HepG2 (cell line): ENCODE measurements around the gene ZNF865. TPM values are rescaled to one million over a fixed set of nuclear protein-coding genes. Genes with fewer than 3 reads are reported as not detected.
A peak's percentile ranks its signal among the peaks of the same experiment; 100 is the strongest.

ENCODE experiments used
- ATAC-seq: fragments of 200-7000 bp; cut with Tn5 transposase; 3 replicates; pipeline ENCODE4 v1.9.1; 2020; ENCODE audit warnings: mild to moderate bottlenecking, moderate library complexity
- BruUV-seq: library from RNA; stranded (reverse); fragments of 400-500 nt; replicated peaks from 2 replicates; lab custom pipeline; 2021; lab: Mats Ljungman, UMichigan
- CTCF ChIA-PET: fragments of 300-600 bp; formaldehyde crosslinking; extraction: SDS; loops from one replicate; lab custom pipeline; 2021; ENCODE audit warnings: low total read pairs, inconsistent platforms, low intra/inter-chr PET ratio; lab: Yijun Ruan, JAX
- POLR2A ChIA-PET: fragments of 350-600 bp; sonication (Branson Sonifier 250); formaldehyde crosslinking; loops from one replicate; lab custom pipeline; 2020; ENCODE audit warnings: antibody characterized with exemption, inconsistent platforms; lab: Yijun Ruan, JAX
- DNase-seq: peaks from one replicate; pipeline ENCODE4 v3.0.0-alpha.2; 2015; ENCODE audit warnings: low spot score
- FAIRE-seq: peaks from 3 replicates; lab custom pipeline; 2011; peaks lifted over from hg19 to GRCh38; lab: Jason Lieb, UNC
- H2AFZ ChIP-seq: one replicate; pipeline ENCODE4 v1.6.1; 2011; ENCODE audit warnings: low read length, inconsistent platforms
- H3K27ac ChIP-seq: fragments of 300-600 bp; 3 replicates; pipeline ENCODE4 v1.8.0; 2011; ENCODE audit warnings: mixed run types, mild to moderate bottlenecking, mixed read lengths, low read length, inconsistent platforms; ENCODE audit not compliant: insufficient read depth; ENCODE audit errors: extremely low read length
- H3K27me3 ChIP-seq, 2 experiments: fragments of 200-600 bp in 1 of 2; 2 replicates in 1 of 2; 3 replicates in 1 of 2; pipeline versions ENCODE4 v1.6.0 to v1.8.0; 2011; ENCODE audit warnings: low read length in 2 of 2, mild to moderate bottlenecking in 2 of 2, moderate library complexity in 2 of 2, inconsistent platforms in 1 of 2; ENCODE audit not compliant: insufficient read depth in 2 of 2, control insufficient read depth in 1 of 2
- H3K36me3 ChIP-seq, 2 experiments: fragments of 200-600 bp in 1 of 2; replicated peaks in 1 of 2; 2 replicates in 1 of 2; 3 replicates in 1 of 2; pipeline versions ENCODE4 v1.5.1 to v1.8.0; 2011; ENCODE audit warnings: low read length in 2 of 2, inconsistent platforms in 1 of 2; ENCODE audit not compliant: insufficient read depth in 2 of 2, control insufficient read depth in 1 of 2
- H3K4me1 ChIP-seq: 2 replicates; pipeline ENCODE4 v1.5.1; 2012; ENCODE audit warnings: low read length, inconsistent platforms; ENCODE audit not compliant: insufficient read depth
- H3K4me2 ChIP-seq: 2 replicates; pipeline ENCODE4 v1.6.0; 2011; ENCODE audit warnings: low read depth, low read length, inconsistent platforms
- H3K4me3 ChIP-seq, 3 experiments: fragments of 200-600 bp in 1 of 3; sonication (generic), shearing (Covaris generic) in 1 of 3; replicated peaks in 1 of 3; 2 replicates each; pipeline ENCODE4 v1.5.1; 2011 to 2016; ENCODE audit warnings: low read length in 3 of 3, inconsistent platforms in 2 of 3, low read depth in 2 of 3, mild to moderate bottlenecking in 2 of 3, control low read depth in 1 of 3, mixed read lengths in 1 of 3; ENCODE audit not compliant: insufficient read depth in 1 of 3
- H3K79me2 ChIP-seq: one replicate; pipeline ENCODE4 v1.6.1; 2011; ENCODE audit warnings: low read length, inconsistent platforms; ENCODE audit not compliant: insufficient read depth
- H3K9ac ChIP-seq: 2 replicates; pipeline ENCODE4 v1.6.0; 2011; ENCODE audit warnings: mild to moderate bottlenecking, low read depth, low read length, inconsistent platforms; ENCODE audit not compliant: insufficient read depth
- H3K9me3 ChIP-seq: 2 replicates; pipeline ENCODE4 v1.5.1; 2012; ENCODE audit warnings: mild to moderate bottlenecking, low read length
- H4K20me1 ChIP-seq: 2 replicates; pipeline ENCODE4 v1.6.0; 2011; ENCODE audit warnings: inconsistent platforms, mild to moderate bottlenecking, low read length, moderate library complexity; ENCODE audit not compliant: insufficient read depth
- AGO2 ChIP-seq: fragments of 200-400 bp; formaldehyde crosslinking; optimal IDR thresholded peaks from 2 replicates; pipeline ENCODE3; 2017; ENCODE audit warnings: mild to moderate bottlenecking, low read depth, low read length, moderate library complexity
- KAT2B ChIP-seq: fragments of 150-350 bp; IDR thresholded peaks from 2 replicates; pipeline ENCODE4 v1.6.1; 2014; ENCODE audit warnings: low read depth, low read length, borderline replicate concordance
- KLF13 ChIP-seq: sonication (generic); formaldehyde crosslinking; IDR thresholded peaks from 2 replicates; pipeline ENCODE4 v1.4.0; 2020; ENCODE audit warnings: mild to moderate bottlenecking, missing genetic modification reagents
- MAZ ChIP-seq, 2 experiments: sonication (generic) in 1 of 2; formaldehyde crosslinking in 1 of 2; IDR thresholded peaks; 2 replicates each; pipeline versions ENCODE4 v1.5.0 to v1.6.1; 2012 to 2020; ENCODE audit warnings: low read depth in 2 of 2, mild to moderate bottlenecking in 2 of 2, borderline replicate concordance in 1 of 2, improper control_type of control experiment in 1 of 2, low read length in 1 of 2, missing genetic modification reagents in 1 of 2, moderate library complexity in 1 of 2
- RBFOX2 ChIP-seq: fragments of 200-400 bp; formaldehyde crosslinking; IDR thresholded peaks from 2 replicates; pipeline ENCODE4 v1.6.1; 2017; ENCODE audit warnings: low read depth, mild to moderate bottlenecking, low read length
- SAFB2 ChIP-seq: sonication (generic); formaldehyde crosslinking; IDR thresholded peaks from 2 replicates; pipeline ENCODE4 v1.5.1; 2020; ENCODE audit warnings: missing genetic modification reagents, low read depth, mild to moderate bottlenecking, borderline replicate concordance
- SETDB1 ChIP-seq: sonication (generic); formaldehyde crosslinking; IDR thresholded peaks from 2 replicates; pipeline ENCODE4 v1.5.1; 2020; ENCODE audit warnings: missing genetic modification reagents, mild to moderate bottlenecking, borderline replicate concordance
- TGIF2 ChIP-seq: IDR thresholded peaks from 2 replicates; pipeline ENCODE4 v1.6.1; 2016; ENCODE audit warnings: control low read depth, missing compliant biosample characterization
- ZBTB7A ChIP-seq: sonication (generic); formaldehyde crosslinking; IDR thresholded peaks from 2 replicates; pipeline ENCODE4 v1.8.0; 2022; ENCODE audit warnings: mild to moderate bottlenecking, missing genetic modification reagents
- ZNF292 ChIP-seq: sonication (generic); formaldehyde crosslinking; IDR thresholded peaks from 2 replicates; pipeline ENCODE4 v1.8.1; 2022; ENCODE audit warnings: mild to moderate bottlenecking, low read depth, missing genetic modification reagents, borderline replicate concordance
- ZNF326 ChIP-seq: sonication (generic); formaldehyde crosslinking; IDR thresholded peaks from 2 replicates; pipeline ENCODE4 v1.4.0; 2020; ENCODE audit warnings: missing genetic modification reagents, borderline replicate concordance
- WGBS: methylation state at CpG from one replicate; pipeline ENCODE4 v1.1.6; 2017; ENCODE audit warnings: low lambda C conversion rate; 5-methylcytosine and 5-hydroxymethylcytosine counted together
- in situ Hi-C: cut with HindIII; loops from 2 replicates; pipeline ENCODE4 v1.10.0; 2017; ENCODE audit warnings: low pct_unique_long_range_greater_than_20kb; ENCODE audit not compliant: extremely low pct_ligation_motif_present
- intact Hi-C: fragments of 100-400 bp; cut with micrococcal nuclease; formaldehyde crosslinking; loops from one replicate; pipeline ENCODE4 v1.10.0; 2022; ENCODE audit not compliant: unreplicated experiment
- polyA plus RNA-seq, 8 experiments: library from polyadenylated mRNA; depleted of rRNA in 3 of 8; stranded (reverse) in 7 of 8; unstranded in 1 of 8; fragments of >200 nt; fragmentation: Illumina TruSeq in 4 of 8; extraction: Trizol in 4 of 8; gene quantifications; 2 replicates each; pipeline versions ENCODE4 v1.2.1 to v1.2.3, GENCODE V29; 2011 to 2016; ENCODE audit warnings: low read depth in 4 of 8, missing spikeins in 1 of 8, mixed read lengths in 1 of 8; ENCODE audit not compliant: insufficient read depth in 1 of 8
- total RNA-seq, 5 experiments: library from RNA; depleted of rRNA; stranded (reverse); fragments of >200 nt; fragmentation: Illumina TruSeq; extraction: Trizol; gene quantifications; 2 replicates each; pipeline ENCODE4 v1.2.3, GENCODE V29; 2016; ENCODE audit warnings: low read depth in 1 of 5
- TF ChIP-seq, protein P1 (sequence below): IDR thresholded peaks from 2 replicates; pipeline ENCODE4 v1.6.1; 2016; ENCODE audit warnings: low read depth
- TF ChIP-seq, protein P2 (sequence below): sonication (generic); formaldehyde crosslinking; IDR thresholded peaks from 2 replicates; pipeline ENCODE4 v1.8.0; 2022; ENCODE audit warnings: low read depth, missing genetic modification reagents
- TF ChIP-seq, protein P3 (sequence below): sonication (generic); formaldehyde crosslinking; IDR thresholded peaks from 2 replicates; pipeline ENCODE4 v1.4.0; 2020; ENCODE audit warnings: missing genetic modification reagents

ZNF865 gene
- total and polyA plus RNA-seq, 2 of the 13 experiments (the other 11 are each of a cell fraction or from before 2014, with no cell fraction given), result 0.93 to 1.0 TPM

DNA sequence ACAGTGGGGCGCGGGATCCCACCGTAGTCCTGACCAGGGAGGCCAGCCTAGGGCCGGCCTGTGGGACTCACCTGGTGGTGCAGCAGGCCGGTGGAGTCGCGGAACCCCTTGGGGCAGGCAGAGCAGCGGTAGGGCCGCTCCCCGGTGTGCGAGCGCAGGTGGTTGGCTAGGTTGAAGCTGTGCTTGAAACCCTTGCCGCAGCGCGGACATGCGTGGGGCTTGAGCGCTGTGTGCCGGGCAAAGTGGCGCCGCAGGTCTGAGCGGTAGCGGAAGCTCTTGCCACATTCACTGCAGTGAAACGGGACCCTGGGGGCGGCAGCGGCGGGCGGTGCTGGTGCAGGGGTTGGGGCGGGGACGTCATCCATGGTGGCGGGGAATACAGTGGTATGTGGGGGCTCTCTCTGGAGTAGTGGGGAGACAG, 7.9 kb upstream of the ZNF865 start:
- CTCF ChIA-PET, result no interaction called here
- no peak for FAIRE-seq
- intact Hi-C loops, result no loop called here

DNA sequence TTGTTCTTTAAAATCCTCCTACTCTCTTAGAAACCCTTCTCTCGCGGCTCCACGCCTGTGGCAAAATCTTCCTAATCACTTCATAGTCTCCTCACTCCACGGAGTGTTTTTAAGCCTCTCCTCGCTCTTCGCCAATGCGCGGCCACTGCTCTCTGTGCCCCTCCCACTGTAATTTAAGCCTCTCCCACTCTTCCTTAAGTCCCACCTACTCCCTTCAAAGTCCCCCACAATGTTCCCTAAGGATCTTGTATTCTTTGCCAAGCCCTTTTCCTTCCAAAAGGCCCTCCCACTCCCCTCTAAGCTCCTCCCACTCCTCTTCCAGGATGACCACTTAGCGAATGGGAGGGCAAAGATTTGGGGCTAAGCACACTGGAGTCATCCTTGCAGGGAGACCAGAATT, 7.4 kb upstream of the ZNF865 start:
- H2AFZ ChIP-seq, result no peak overlapping the region
- no peaks in the 10 kb centered on the region; a peak in 1 of 5 replicates for H3K27me3 ChIP-seq
- peaks cover 10 to 32% of the 10 kb centered on the region in 2 experiments; a peak in 4 of 5 replicates for H3K36me3 ChIP-seq
- intact Hi-C loops, result loop anchor here (2.0 kb wide), 1 partner anchor 17 kb away; the partner anchor contains the start of gene ZNF579
- FAIRE-seq (no peak), DNase-seq (no peak), ATAC-seq (no peak)
- POLR2A ChIA-PET, result interaction anchor here (1.1 to 4.9 kb wide), 3 partner anchors 13 to 78 kb away, joined by 3 to 66 read pairs (median 45); partner anchors contain the start of gene ZNF579
- no peaks in the 10 kb centered on the region for H3K9me3 ChIP-seq
- no peak overlapping the region for H3K27ac ChIP-seq
- CTCF ChIA-PET, result no interaction called here
- in situ Hi-C loops, result no loop called here
- no peak overlapping the region for H3K4me2 ChIP-seq
- no peak overlapping the region for H3K4me3 ChIP-seq
- peaks cover 23% of the 10 kb centered on the region for H3K4me1 ChIP-seq
- no peak overlapping the region for H3K9ac ChIP-seq
- 0 out of 2 replicates have a peak, but pooled peaks cover 6% of the 10 kb centered on the region for H4K20me1 ChIP-seq
- H3K79me2 ChIP-seq, result peaks cover 2% of the 10 kb centered on the region
- 98% methylated on average over 9 of the region's 9 CpGs for WGBS
- BruUV-seq, result no TSS peak
- TF ChIP-seq ZNF326 (CRISPR knock-in tag) (no peak), SETDB1 (no peak), ZBTB7A (CRISPR knock-in tag) (no peak), MAZ (IDR thresholded peaks at IDR 0.05; ENCODE audit: borderline replicate concordance, low read depth, low read length) (no peak), MAZ (CRISPR knock-in tag; IDR thresholded peaks at IDR 0.05; ENCODE audit: low read depth) (no peak), ZNF292 (CRISPR knock-in tag) (no peak), KLF13 (CRISPR knock-in tag) (no peak), KAT2B (no peak), SAFB2 (no peak), TGIF2 (CRISPR knock-in tag) (no peak)
- TF ChIP-seq, protein P1, sequence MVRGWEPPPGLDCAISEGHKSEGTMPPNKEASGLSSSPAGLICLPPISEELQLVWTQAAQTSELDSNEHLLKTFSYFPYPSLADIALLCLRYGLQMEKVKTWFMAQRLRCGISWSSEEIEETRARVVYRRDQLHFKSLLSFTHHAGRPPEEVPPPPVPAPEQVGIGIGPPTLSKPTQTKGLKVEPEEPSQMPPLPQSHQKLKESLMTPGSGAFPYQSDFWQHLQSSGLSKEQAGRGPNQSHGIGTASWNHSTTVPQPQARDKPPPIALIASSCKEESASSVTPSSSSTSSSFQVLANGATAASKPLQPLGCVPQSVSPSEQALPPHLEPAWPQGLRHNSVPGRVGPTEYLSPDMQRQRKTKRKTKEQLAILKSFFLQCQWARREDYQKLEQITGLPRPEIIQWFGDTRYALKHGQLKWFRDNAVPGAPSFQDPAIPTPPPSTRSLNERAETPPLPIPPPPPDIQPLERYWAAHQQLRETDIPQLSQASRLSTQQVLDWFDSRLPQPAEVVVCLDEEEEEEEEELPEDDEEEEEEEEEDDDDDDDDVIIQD (CRISPR knock-in tag), result no peak
- TF ChIP-seq, protein P2, sequence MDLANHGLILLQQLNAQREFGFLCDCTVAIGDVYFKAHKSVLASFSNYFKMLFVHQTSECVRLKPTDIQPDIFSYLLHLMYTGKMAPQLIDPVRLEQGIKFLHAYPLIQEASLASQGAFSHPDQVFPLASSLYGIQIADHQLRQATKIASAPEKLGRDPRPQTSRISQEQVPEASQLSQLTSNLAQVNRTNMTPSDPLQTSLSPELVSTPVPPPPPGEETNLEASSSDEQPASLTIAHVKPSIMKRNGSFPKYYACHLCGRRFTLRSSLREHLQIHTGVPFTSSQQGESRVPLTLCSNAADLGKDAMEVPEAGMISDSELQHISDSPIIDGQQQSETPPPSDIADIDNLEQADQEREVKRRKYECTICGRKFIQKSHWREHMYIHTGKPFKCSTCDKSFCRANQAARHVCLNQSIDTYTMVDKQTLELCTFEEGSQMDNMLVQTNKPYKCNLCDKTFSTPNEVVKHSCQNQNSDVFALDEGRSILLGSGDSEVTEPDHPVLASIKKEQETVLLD, result no peak

More for the DNA sequence above, 7.9 kb upstream of the ZNF865 start:
- H3K9ac ChIP-seq, result no peak overlapping the region
- H3K4me1 ChIP-seq, result peaks cover 23% of the 10 kb centered on the region
- no peak overlapping the region for H3K4me3 ChIP-seq
- no peaks in the 10 kb centered on the region; a peak in 1 of 5 replicates for H3K27me3 ChIP-seq
- DNase-seq (no peak), ATAC-seq (no peak)
- in situ Hi-C loops, result no loop called here
- H3K79me2 ChIP-seq, result peaks cover 2% of the 10 kb centered on the region
- 0 out of 2 replicates have a peak, but pooled peaks cover 6% of the 10 kb centered on the region for H4K20me1 ChIP-seq
- BruUV-seq, result no TSS peak
- over 99% methylated on average over 30 of the region's 30 CpGs for WGBS
- POLR2A ChIA-PET, result interaction anchor here (3.6 to 4.9 kb wide), 2 partner anchors 12 to 16 kb away, joined by 45 to 66 read pairs; partner anchors contain the start of gene ZNF579
- TF ChIP-seq, protein P3, sequence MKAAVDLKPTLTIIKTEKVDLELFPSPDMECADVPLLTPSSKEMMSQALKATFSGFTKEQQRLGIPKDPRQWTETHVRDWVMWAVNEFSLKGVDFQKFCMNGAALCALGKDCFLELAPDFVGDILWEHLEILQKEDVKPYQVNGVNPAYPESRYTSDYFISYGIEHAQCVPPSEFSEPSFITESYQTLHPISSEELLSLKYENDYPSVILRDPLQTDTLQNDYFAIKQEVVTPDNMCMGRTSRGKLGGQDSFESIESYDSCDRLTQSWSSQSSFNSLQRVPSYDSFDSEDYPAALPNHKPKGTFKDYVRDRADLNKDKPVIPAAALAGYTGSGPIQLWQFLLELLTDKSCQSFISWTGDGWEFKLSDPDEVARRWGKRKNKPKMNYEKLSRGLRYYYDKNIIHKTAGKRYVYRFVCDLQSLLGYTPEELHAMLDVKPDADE (CRISPR knock-in tag), result no peak
- peak; percentile 79 for TF ChIP-seq AGO2
- peak; percentile 68 for TF ChIP-seq RBFOX2
- no peaks in the 10 kb centered on the region for H3K9me3 ChIP-seq
- H3K36me3 ChIP-seq, result peaks cover 10 to 32% of the 10 kb centered on the region in 2 experiments; a peak in 4 of 5 replicates
- no peak overlapping the region for H3K4me2 ChIP-seq
- H2AFZ ChIP-seq, result no peak overlapping the region
- no peak overlapping the region for H3K27ac ChIP-seq
